GM18502 (cell line): Measurements from ENCODE around the gene AMIGO2.

Experiments used
- ATAC-seq: cut with Tn5 transposase; IDR thresholded peaks from one replicate; pipeline ENCODE4 v1.9.1; 2021; ENCODE audit warnings: mild to moderate bottlenecking; ENCODE audit not compliant: unreplicated experiment, poor library complexity

Gene AMIGO2

DNA sequence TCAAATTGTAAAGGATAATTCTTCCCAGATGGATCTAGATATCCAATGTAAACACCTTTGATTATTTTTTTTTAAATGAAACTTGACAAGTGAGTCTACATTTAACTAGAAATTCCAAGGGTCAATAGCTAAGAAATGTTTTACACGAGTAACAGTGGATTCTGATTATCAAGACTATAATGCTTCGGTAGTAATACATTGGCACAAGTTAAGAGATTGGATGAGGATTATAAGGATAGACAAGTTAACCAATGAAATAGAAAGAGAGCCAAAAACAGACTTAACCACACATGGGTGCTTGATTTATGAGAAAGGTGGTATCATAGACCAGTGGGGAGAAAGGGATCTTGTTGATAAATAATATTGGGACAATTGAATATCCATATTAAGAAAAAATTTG, 40.7 kb downstream of the AMIGO2 start:
- no peak for ATAC-seq

DNA sequence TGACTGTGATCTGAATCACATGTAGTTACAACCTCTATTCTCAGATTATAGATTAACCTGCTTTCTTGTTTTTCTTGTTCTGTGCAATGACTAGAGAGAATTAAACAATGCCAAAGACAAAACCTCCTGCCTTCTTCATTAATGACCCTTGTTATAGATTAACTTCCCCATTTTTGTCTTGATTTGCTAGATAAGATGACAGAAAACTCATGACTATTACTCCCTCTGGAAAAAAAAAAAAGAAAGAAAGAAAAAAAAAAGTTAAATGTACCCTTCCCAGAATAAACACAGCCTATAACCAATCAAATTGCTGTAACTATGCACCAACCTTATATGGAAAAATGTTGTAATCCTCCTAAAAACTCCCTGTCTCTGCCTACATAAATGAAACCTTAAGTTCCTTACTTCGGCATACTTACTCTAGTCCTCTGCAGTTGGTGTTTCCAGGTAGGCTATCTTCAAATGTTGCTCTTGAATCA, 41.5 kb downstream of the AMIGO2 start:
- ATAC-seq, result no peak

DNA sequence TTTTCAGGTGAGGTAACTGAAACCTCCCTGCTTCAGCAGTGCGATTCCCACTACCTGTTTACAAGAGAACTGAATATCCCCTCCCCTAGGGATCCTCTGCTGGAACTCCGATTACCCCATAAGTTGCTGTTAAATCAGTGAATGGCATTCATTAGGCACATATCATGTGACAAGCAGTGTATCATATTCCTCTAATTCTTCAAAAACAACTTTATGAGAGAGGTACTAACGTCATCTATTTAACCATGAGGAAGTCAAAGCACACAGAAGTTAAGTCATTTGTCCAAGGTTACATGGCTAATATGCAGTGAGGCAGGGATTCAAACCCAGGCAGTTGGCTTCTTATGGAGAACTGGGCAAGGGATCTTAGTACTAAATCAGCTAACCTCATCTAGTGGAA, 44.3 kb downstream of the AMIGO2 start:
- no peak for ATAC-seq

DNA sequence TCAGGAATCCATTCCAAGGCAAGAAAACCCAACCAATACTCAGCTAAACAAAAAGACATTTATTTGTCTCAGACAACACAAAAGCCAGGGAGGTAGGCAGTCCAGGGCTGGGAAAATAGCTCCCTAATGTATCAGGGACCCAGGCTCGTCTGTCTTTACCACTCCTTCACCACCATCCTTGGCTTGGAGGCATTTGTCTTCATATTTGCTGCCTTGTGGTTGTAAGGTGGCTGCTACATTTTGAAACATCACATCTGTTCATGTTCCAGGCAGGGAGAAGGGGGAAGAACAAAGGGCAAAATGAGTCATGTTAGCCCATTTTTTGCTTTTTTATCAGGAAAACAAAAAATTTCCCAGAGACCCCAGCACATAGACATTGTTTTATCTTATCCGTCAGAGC, 45.1 kb downstream of the AMIGO2 start:
- no peak for ATAC-seq

DNA sequence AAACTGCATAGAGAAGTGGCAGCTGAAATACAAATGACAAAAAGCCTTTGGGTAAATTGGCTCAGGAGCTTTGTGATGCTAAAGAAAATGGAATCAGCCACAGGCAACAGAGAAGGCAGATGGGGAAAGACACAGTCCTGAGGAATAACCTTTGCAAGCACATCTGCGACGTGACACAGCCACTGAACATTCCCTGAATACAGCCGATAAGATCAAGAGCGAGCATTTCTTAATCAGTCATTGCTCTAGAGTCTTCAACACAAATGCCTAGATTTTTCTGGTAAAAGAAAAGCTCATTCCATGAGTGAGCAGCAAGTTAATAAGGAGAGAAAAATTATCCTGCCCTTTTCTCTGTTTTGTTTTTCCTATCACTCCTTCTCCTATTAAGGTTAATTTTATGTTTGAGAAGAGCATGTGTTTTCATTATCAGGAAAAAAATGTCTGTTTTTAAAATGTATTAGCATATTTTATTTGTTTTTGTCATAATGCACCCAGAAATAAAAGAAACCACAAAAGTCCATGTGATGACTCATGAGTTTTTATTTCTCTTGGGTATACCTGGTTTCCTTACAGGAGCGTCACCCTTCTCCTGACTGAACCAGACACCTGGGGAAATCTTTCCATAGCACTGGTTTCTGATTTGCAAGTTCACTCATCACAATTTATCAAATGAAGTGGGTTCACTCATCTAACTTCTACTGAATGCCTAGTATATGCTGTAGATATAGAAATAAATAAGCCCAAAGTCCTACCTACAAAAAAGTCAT, 45.8 kb downstream of the AMIGO2 start:
- no peak for ATAC-seq

DNA sequence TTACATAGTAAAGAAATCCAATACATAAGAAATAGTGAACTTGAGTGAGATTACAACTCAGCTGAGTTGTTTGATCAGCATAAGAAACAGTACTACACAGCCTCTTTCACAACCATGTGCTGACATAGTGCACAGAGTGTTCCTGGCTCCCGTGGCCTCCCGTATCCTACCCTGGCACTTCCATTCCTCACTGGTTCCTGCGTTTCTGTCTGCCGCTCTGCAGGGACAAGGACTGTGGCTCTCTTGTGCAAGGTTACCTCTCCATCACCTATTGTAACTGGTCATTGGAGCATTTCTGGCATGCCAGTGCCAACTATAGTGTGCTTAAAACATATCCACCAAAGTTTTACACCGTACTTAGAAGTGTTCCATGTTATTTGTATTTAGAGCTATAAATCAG, 46.7 kb downstream of the AMIGO2 start:
- ATAC-seq, result no peak

DNA sequence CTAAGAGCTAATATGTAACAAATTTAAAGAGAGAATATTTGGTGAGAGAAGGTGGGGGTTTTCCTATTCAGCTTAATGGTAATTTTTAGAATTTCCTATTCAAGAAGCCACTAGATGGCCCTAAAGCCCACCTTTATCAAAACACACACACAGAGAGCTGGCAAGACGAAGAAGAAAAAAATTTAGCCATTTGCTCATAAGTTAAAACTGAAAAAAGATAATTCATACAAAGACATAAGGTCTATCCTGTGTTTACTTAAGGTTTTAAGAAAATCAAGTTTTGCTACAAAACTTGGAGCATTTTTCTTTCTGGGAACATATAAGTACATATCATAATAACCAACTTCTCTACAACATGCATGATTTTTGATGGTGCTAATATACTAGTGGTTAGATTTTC, 47.1 kb downstream of the AMIGO2 start:
- ATAC-seq, result no peak

DNA sequence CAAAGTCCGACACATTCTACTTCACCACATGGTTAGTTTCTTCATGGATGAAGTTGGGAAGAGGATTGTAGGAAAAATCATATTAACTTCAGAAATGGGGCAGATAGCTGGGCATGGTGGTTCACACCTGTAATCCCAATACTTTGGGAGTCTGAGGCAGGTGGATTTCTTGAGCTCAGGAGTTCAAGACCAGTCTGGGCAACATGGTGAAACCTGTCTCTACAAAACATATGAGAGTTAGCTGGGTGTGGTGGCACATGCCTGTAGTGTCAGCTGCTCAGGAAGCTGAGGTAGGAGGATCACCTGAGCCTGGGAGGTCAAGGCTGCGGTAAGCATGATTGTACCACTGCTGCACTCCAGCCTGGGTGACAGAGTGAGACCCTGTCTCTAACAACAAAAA, 49.9 kb downstream of the AMIGO2 start:
- ATAC-seq, result no peak

DNA sequence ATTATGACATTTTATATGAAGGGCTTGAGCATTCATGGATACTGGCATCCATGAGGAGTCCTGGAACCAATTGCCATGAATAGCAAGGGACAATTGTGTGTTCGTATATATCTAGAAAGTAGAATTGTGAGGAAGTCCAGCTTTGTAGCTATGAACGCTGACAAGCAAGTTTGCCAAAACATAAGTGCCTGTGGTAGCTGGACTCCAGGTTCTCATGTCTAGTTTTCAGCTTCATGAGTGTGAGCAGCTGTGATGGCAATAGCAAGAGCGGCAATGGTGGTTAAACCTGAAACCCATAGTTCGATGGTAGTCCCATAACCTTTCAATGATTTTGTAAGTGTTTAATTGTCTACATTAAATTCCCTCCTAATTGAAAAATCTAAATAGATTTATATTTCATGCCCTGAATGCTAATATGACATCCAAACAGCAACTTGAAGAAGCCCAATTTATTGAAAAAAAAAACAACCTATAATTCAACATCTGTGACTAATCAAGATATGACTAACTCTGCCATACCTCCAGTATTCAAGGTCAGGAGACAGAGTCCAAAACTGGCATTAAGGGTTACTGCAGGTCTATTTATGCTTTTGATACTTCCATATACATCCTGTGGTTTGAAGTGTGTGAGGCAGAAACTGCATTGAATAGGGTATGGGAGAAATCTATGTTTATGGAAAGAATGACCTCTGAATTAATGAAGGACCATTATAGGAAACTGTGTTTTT, 50.6 kb downstream of the AMIGO2 start:
- ATAC-seq, result no peak

DNA sequence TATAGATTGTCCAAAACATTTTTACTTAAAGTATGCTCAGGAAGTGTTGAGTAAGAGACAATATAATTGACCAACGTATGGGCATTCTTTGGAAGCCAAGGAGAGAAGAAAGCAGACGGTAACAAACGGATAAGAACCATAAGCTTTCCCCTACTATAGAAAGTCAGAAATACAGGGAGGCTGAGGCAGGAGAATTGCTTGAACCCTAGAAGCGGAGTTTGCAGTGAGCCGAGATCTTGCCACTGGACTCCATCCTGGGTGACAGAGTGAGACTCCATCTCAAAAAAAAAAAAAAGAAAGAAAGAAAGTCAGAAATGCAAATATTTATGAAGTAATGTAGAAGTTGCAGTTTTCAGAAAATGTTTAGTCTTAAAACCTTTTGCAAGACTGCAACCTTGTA, 51.6 kb downstream of the AMIGO2 start:
- ATAC-seq, result no peak
